Testis (tissue), 3 donors: ENCODE results near the gene PRSS57. TPM values are rescaled to one million over a fixed set of nuclear protein-coding genes. Genes with fewer than 3 reads are reported as not detected.

Source experiments
- DNase-seq: peaks from one replicate; pipeline ENCODE4 v3.0.0-alpha.2; 2019
- H3K27ac ChIP-seq, 2 donors: fragments of 200-600 bp; sonication (generic); one replicate each; pipeline ENCODE4 v1.5.1; 2019
- H3K27me3 ChIP-seq: fragments of 200-600 bp; sonication (generic); one replicate; pipeline ENCODE4 v1.5.1; 2019
- H3K36me3 ChIP-seq: fragments of 200-600 bp; sonication (generic); one replicate; pipeline ENCODE4 v1.5.1; 2017; ENCODE audit warnings: low read depth; ENCODE audit errors: missing control alignments
- H3K4me1 ChIP-seq: fragments of 200-600 bp; sonication (generic); one replicate; pipeline ENCODE4 v1.5.1; 2019
- H3K4me3 ChIP-seq, 2 donors: fragments of 200-600 bp; sonication (generic); one replicate each; pipeline ENCODE4 v1.5.1; 2017 to 2019
- H3K9me3 ChIP-seq: fragments of 200-600 bp; sonication (generic); one replicate; pipeline ENCODE4 v1.5.1; 2017
- CTCF ChIP-seq, 3 experiments: fragments of 450-650 bp in 2 of 3; fragments of 200-600 bp in 1 of 3; sonication (generic) in 1 of 3; IDR thresholded peaks; one replicate each; pipeline ENCODE4 v1.5.1; 2016 to 2019; ENCODE audit warnings: antibody characterized with exemption in 3 of 3, mild to moderate bottlenecking in 2 of 3, moderate library complexity in 1 of 3
- POLR2A ChIP-seq: fragments of 450-650 bp; IDR thresholded peaks from one replicate; pipeline ENCODE4 v1.6.1; 2017; ENCODE audit warnings: antibody characterized with exemption, mild to moderate bottlenecking, moderate library complexity
- WGBS, 2 donors: methylation state at CpG; one replicate each; pipeline ENCODE4 v1.1.5; 2018; 5-methylcytosine and 5-hydroxymethylcytosine counted together
- intact Hi-C: fragments of 100-400 bp; cut with DNase I; formaldehyde crosslinking; loops from one replicate; pipeline ENCODE4 v1.15.1; 2023; ENCODE audit warnings: low total_unique reads
- polyA plus RNA-seq: library from polyadenylated mRNA; stranded (reverse); fragments of 350-450 nt; fragmentation: Illumina TruSeq; extraction: RNeasy Lipid Tissue Mini Kit (QIAGEN cat#74804); gene quantifications from one replicate; pipeline ENCODE4 v1.2.3, GENCODE V29; 2014; ENCODE audit warnings: low read depth, low replicate concordance; ENCODE audit not compliant: insufficient read depth
- total RNA-seq, 2 donors: library from RNA; depleted of rRNA; stranded (reverse); fragments of >200 nt; gene quantifications; one replicate each; pipeline ENCODE4 v1.2.3, GENCODE V29; 2016

Gene PRSS57
- total and polyA plus RNA-seq, 3 donors from 2014 or later, result not detected

- Histone ChIP-seq H3K36me3 (no peaks in the 10 kb centered on the region), H3K27me3 (no peaks in the 10 kb centered on the region), H3K9me3 (no peaks in the 10 kb centered on the region), H3K27ac (no peak overlapping the region), H3K4me3 (no peak overlapping the region), H3K4me1 (no peaks in the 10 kb centered on the region)
- TF ChIP-seq CTCF (IDR thresholded peaks at IDR 0.05), result no peak
- TF ChIP-seq POLR2A, result no peak
- WGBS, 2 donors, result 87 to 89% methylated on average over 11 of the region's 11 CpGs
- intact Hi-C loops, result no loop called here
- DNase-seq, result no peak
These were observed 7.6 kb downstream of the PRSS57 start for GRCh38 chr19:687569-688166.

- Histone ChIP-seq H3K4me3 (no peak overlapping the region), H3K27ac (no peak overlapping the region), H3K9me3 (no peaks in the 10 kb centered on the region), H3K27me3 (no peaks in the 10 kb centered on the region), H3K36me3 (no peaks in the 10 kb centered on the region), H3K4me1 (no peaks in the 10 kb centered on the region)
- intact Hi-C loops, result no loop called here
- DNase-seq, result no peak
- no peak for TF ChIP-seq CTCF (IDR thresholded peaks at IDR 0.05)
- TF ChIP-seq POLR2A, result no peak
- WGBS, 2 donors, result 74 to 78% methylated on average over 11 to 17 of the region's 17 CpGs
These were observed 8.5 kb downstream of the PRSS57 start for GRCh38 chr19:686589-687297.

DNA sequence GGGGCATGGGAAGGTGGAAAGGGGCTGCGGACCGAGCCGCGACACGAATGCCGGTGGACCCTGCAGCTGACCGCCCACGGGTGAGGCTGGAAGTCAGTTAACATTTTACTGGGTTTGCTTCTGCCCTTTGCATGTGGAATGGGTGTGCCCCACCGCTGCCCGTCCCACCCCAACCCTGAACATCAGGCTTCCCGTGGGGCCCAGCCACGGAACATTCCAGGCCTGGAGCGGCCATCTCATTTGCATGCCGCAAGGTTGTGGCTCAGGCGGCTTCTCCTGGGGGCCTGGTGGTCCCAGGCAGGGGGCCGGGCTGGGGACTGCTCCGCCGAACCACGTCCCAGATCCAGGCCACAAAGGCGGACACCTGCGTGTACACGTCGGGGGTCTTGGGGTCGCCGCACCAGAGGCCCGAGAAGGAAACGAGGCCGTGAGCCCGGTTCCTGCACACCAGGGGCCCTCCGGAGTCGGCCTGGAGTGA is 9.8 kb downstream of the PRSS57 start:
- WGBS, 2 donors, result 78 to 83% methylated on average over 13 to 31 of the region's 31 CpGs

GRCh38 chr19:682678-683320 is 12.5 kb downstream of the PRSS57 start:
- Histone ChIP-seq H3K36me3 (no peaks in the 10 kb centered on the region), H3K4me3 (no peak overlapping the region), H3K9me3 (no peaks in the 10 kb centered on the region), H3K27me3 (no peaks in the 10 kb centered on the region), H3K4me1 (peaks cover 9% of the 10 kb centered on the region), H3K27ac (no peak overlapping the region)
- DNase-seq, result no peak
- 64 to 75% methylated on average over 7 to 20 of the region's 25 CpGs for WGBS, 2 donors
- TF ChIP-seq CTCF (IDR thresholded peaks at IDR 0.05) (no peak), POLR2A (no peak)
- intact Hi-C loops, result no loop called here

More for the DNA sequence above, 9.8 kb downstream of the PRSS57 start:
- Histone ChIP-seq H3K4me3 (no peak overlapping the region), H3K4me1 (no peaks in the 10 kb centered on the region), H3K27me3 (no peaks in the 10 kb centered on the region), H3K9me3 (no peaks in the 10 kb centered on the region), H3K36me3 (no peaks in the 10 kb centered on the region), H3K27ac (no peak overlapping the region)
- no peak for DNase-seq
- TF ChIP-seq POLR2A, result no peak
- no peak for TF ChIP-seq CTCF (IDR thresholded peaks at IDR 0.05)
- intact Hi-C loops, result no loop called here
